Right lung (tissue), 5 donors: Measurements from ENCODE around the gene AMPD3. TPM values are rescaled to one million over a fixed set of nuclear protein-coding genes. Genes with fewer than 3 reads are reported as not detected.

Experiments used
- DNase-seq, 2 donors: peaks; one replicate each; pipeline ENCODE4 v3.0.0-alpha.2; 2013
- polyA plus RNA-seq, 5 donors: library from polyadenylated mRNA; unstranded; fragments of 120-200 nt; gene quantifications; one replicate each; pipeline versions ENCODE4 v1.2.1 to v1.2.3, GENCODE V29; 2013; ENCODE audit warnings: inconsistent platforms in 1 of 5, low replicate concordance in 1 of 5; ENCODE audit not compliant: insufficient read length in 5 of 5, insufficient read depth in 1 of 5

Gene AMPD3
- polyA plus RNA-seq, 5 donors, result 6.1 to 10.4 (median 7.4) TPM

DNA sequence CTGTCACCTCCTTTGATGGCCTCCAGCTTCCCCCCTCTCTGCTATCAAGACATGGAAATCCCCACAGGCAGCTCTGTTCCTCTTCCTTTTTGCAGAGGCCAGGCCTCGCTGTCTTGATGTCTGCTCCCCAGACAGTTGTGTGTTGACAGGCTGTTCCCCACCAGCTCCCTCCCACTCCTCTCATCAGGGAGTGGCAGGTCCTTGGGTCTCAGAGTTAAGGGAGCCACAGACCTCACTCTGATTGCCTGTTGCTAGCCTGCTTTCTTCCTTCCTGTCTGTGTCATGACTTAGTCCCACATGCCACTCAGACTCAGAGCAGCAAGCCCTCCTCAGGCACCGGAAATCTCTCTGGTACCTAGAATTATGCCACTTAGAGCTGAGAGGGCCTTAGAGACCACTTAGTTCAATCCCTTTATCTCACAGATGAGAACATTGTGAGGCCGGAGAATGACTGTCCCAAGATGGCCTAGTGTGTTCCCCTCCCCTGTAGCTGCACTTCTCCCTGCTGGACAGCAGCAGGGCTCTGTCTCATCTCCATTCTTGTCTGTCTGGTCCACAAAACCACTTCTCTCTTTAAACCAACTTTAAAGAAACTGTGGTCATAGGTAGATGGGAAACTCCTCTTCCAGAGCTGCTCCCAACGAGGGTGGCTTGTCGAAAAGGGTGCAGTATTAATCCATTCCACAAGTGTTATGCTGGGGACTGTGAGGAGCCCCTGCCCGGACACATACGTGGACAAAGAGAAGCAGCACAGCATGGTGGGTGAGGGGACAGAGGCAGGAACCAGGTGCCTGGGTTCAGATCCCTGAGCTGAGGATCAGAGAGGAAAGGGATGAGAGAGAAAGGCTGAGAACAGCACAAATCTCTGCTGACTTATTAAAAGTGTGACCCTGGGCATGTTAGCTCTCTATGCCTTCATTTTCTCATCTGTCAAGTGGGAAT is 4.2 kb downstream of the AMPD3 start:
- DNase-seq, result no peak

DNA sequence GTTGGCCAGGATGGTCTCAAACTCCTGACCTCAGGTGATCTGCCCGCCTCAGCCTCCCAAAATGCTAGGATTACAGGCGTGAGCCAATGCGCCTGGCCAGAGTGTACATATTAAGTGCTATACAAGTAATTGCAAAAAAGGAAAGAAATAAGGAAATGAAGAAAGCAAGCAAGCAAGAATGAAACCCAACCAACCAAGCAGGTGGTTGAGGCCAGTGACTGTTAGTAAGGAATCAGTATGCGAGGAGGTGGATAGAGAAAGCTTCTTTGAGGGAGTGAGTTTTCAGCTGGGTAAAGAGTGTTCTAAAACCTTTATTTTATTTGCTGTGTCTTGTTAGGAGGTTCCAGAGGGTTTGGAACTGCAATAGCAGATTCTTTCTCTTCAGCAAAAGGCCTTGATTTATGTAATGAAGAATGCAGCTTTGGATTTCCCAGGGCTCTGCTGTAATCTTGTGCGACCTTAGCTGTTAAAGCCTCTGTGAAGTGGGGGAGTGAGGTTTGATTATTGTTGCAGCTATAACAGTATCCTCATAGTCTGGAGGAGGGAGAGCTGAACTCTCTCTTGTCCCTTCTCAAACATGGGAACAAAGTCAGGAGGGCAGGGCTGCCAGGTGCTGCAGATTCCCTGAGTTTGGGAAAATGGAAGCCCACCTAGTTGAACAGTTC is 5.7 kb downstream of the AMPD3 start:
- DNase-seq, result no peak

DNA sequence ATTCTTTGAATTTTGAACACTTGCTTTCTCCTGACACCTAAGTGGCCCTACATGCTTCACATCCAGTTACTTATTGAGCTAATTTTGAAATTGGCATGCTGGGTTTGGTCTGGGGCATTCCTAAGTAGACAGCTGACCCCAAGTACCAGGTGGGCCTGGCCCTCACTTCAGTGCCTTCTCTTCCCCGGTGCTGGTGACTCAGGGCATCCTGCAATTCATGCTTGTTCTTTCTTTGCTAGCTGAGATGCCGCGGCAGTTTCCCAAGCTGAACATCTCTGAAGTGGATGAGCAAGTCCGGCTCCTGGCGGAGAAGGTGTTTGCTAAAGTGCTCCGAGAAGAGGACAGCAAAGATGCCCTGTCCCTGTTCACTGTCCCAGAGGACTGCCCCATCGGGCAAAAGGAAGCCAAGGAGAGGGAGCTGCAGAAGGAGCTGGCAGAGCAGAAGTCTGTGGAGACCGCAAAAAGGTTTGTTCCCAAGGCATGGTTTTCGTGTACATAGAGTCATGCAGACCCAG is 6.3 kb downstream of the AMPD3 start:
- DNase-seq, result no peak

DNA sequence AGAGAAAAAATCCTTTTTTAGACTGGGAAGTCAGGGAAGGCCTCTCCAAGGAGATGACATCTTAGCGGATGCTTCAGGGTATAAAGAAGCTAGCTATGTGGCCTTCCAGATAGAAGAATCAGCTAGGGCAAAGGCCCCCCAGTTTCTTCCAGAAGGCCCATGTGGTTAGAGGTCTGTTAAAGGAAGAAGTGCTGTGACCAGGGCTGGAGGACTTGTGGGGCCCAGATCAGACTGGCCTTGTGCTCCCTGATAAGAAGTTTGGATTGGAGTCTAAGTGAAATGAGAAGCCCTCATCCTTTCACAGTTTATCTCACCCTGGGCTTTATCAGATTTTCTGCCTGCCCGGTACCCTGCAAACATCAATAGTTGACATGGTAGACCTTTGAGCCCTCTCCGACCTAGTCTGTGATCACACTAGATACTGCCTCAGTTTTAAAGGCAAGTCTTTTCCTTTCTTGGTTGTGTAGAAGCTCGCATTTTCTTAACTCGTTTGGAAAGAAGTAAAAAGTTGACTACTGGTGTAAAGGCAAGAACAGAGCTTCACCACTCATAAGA is 7.8 kb downstream of the AMPD3 start:
- no peak for DNase-seq

DNA sequence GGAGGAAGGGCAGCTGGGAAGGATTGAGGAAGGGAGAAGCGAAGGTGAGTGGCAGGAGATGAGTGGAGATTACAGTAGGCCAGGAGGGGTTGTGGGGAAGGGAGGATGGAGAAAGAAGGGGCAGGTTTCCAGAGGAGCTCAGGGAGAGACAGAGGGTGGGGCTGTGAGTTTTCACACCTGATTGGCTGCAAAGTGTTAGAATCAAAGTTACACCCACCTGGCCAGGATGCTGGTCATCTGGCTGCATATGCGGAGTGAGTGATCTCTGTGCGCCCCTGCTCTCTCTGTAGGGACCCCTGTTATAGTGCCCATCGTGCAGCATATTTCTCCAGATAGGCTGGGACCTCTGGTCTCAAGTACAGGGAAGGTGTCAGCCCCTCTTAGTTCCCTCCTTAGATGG is 18.3 kb downstream of the AMPD3 start:
- no peak for DNase-seq

DNA sequence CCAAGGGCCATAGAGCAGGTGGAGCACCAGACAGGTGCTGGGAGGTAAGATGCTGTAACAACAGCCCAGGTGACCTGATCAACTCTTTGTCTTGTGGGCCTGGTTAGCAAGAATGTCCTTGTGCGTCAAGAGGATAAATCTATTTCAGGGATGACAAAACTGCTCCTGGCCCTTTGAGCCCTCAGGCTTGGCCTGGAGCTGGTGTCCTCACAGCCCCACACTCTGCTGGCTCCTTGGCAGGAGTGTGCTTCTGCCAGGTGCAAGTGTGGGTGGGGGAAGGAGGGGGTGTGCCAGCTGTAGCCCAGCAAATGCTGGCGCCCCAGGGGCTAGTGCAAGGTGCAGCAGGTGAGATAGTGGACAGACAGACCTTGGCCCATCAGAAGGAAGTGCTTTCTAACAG is 19.5 kb downstream of the AMPD3 start:
- no peak for DNase-seq

DNA sequence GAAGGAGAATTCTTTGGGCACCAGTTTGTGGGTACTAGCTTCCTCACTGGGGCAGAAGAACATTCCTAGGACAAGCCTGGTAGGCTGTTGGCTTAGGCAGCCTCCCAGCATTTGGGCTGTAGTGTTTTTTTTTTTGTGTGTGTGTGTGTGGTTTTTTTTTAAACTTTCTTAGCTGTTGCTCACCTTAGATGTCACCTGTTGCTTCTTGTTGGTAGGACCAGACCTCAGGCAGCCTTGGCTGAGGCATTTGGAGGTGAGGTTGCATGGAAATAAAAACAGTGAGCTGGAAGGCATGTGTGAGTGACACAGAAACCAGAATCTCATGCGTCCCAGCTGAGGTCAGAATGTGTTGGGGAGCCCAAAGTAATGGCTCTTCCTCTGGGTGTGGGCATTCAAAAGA is 21.3 kb downstream of the AMPD3 start:
- DNase-seq, result no peak

DNA sequence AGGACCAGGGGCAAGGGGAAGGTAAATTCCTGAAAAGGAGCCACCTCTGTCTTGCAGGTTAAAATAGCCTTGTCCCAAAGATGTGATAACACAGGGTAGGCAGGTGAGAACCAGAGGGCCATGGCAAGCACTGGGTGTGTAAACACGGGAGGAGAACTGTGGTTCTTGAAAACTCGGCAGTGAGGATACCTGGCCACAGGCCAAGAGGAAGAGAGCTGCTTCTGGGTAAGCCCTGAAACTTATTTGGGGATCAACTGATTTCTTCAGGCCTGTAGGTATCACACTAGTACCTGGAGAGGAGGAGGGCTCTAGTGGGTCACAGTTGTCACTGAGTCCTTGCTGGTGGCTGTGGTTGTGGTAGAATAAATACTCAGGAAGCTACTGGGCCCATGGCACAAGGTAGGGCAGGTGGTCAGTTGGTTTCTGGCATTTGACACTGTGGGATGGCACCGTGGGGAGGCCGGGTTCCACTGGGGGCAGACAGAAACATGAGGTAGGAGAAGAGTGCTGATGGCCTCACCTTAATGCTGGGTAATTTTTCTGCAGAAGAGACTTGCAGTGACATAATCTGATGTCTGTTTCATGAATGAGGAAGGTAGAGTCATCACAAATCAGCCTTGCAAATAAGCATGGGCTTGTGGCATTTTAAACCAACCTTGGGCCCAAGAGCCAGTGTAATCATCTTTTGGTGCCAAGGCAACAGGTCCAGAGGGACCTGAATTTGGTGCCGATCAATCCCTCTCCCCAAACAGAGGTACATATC is 22.0 kb downstream of the AMPD3 start:
- DNase-seq, result no peak

DNA sequence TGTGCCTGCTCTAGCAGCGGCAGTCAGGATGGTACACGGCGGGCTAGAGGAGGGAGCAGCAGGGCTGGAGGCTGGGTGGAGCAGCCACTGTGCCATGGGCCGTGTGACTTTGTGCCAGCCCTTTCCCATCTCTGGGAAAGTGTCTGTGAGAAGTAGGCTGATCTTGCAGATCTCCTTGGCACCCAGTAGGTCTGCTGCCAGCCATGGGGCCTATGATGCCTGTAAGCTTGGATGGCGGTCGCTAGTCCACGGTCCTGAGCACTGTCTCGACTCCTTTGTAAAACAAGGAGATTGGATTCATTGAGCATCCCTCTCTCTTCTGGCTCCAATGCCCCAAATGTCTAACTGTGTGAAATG is 22.6 kb downstream of the AMPD3 start:
- no peak for DNase-seq

DNA sequence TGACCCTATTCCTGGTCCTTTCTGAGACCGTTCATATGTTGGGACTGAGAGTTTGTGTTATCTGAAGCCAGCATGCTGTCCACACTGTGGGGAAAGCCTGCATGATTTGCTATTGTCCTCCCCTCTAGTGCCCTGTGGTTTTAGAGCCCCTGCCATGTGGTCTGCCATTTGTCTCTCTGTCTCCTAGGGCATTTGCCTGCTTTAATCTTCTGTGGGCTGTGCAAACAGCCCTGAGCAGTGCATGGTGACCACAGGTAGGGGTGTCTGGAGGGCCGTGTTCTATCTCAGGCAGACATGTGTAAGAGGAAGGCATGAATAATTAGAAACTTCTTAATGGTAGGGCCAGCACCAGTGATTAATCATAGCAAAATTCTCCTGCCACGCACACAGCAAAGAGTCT is 23.0 kb downstream of the AMPD3 start:
- DNase-seq, result no peak

DNA sequence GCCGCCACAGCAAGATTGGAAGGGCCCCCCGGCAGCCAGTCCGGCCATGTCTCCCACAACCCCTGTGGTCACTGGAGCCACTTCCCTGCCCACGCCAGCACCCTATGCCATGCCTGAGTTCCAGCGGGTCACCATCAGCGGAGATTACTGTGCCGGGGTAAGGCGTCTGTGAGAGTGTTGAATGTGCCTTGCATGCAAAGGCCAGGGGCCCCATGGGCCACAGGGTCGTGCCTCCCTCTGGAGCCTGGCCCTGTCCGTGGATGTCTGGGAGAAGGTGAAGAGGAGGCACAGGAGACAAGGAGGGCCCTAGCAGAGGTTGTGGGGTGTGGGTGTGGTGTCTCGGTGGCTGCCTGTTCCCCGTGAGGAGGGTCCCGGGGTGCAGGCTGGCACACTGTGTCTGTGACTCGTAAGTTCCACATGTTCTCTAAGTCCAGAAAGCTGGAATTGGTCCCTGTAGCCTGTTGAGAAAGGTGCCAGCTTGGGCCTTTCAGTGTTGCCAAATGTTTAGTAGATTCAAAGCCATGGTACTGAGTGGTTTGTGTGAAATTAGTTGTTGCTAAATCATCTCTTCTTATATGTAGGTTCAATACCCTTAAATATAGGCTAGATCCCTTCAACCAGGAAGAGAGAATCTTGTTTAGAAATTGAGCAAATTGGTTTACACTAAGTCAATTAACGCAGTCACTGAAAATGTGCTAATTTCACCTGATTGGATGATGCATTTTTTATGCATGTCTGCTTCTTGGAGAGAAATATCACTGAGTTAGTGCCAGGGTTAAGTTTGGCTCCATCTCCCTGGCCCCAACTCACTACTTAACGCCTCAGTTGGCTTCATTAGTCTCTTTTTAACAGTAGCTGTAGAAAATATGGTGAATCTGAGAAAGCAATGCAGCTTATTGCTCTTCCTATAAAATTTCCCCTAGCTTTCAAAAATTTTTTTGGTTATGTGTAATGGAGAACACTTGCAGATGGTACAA is 23.8 kb downstream of the AMPD3 start:
- DNase-seq, result no peak

DNA sequence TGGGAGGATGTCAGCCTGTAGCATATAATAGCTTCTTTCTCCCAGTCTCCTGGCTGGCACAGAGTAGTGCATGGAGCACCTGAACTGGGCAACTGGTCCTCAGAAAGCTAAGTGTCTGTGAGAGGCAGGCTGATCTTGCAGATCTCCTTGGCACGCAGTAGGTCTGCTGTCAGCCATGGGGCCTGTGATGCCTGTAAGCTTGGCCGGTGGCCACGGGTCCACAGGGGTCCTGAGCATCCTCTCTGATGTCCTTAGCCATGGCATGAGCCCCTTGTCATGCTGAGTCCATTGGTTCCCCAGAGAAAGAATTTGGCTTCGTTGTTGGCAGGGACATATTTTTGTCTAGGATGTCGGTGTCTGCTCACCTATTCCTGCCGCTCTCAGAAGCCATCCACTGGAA is 25.0 kb downstream of the AMPD3 start:
- no peak for DNase-seq

DNA sequence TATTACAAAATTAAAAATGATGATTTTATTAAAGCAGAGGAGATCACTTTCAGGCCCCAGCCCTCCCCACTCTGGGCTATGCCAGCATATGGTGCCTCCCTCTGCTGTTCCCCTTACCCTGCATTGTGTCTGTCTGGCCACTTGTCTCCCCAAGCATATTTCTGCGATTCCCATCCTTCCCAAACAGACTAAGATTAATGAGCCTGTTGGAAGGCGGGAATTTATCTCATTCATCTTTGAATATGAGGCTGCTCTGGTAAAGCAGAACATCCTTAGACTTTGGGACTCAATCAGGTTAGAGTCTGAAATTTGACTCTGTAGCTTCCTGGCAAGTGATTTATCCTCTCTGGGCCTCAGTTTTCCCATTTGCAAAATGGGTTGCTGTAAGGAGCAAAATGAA is 25.7 kb downstream of the AMPD3 start:
- no peak for DNase-seq

DNA sequence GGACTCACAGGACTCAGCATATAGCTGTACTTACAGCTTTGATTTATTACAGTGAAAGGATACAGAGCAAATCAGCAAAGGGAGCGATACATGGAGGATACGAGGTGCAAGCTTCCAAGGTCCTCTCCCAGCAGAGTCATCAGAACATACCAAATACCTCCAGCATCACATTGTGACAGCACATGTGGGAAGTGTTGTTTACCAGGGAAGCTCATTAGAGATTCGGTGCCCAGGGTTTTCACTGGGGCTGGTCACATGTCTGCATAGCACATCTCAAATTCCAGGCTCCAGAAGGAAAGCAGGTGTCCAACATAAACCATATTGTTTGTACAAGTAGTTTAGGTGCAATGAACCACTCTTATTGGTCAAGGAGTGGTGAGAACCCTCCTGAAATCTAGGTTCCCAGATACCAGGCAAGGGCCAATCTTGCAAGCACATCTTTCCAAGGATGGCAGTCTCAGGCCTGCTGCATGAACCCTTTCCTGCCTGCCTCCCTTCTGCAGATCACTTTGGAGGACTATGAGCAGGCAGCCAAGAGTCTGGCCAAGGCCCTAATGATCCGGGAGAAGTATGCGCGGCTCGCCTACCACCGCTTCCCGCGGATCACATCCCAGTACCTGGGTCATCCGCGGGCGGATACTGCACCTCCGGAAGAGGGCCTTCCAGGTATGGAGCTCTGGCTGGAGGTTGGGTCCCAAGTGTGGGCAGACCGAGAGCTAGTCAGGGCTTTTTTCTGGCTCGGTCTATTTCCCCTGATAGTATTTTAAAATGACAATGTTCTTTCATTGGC is 26.7 kb downstream of the AMPD3 start:
- DNase-seq, result no peak

DNA sequence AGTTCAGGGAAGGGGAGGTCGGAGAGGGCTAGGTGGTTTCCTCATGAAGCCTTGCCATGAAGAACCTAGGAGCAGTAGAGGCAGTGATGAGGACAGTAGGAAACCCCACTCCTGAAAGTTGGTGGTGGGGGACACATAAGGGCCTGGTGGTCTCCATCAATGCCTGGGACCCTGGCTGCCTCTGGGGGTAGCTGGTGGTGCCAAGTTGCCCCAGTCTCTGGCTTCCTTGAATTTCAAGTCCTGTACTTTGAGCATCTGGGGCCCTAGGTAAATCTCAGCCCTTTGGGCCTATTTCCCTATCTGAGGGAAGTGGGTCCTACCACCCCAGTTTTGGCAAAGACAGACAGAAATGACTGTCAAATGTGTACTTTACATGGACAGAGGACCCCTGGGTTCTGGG is 28.1 kb downstream of the AMPD3 start:
- no peak for DNase-seq

DNA sequence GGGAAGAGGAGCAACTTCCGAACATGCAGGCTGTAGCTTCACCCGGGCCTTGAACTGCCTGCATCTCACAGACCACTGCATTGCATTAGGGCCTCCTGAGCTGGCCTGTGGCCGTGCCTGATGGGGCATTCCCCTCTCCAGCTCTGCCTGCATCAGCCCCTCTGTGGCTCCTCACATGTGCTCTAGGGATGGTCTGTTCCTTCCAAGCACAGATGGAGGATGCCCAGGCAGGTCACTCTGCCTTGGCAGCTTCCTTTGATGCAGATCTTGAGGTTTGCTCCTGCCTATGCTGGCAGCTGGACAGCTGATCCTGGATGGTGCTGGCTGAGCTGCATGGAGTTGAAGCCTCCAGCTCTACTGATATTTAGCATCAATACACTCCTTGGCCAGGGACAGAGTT is 28.5 kb downstream of the AMPD3 start:
- DNase-seq, result no peak

DNA sequence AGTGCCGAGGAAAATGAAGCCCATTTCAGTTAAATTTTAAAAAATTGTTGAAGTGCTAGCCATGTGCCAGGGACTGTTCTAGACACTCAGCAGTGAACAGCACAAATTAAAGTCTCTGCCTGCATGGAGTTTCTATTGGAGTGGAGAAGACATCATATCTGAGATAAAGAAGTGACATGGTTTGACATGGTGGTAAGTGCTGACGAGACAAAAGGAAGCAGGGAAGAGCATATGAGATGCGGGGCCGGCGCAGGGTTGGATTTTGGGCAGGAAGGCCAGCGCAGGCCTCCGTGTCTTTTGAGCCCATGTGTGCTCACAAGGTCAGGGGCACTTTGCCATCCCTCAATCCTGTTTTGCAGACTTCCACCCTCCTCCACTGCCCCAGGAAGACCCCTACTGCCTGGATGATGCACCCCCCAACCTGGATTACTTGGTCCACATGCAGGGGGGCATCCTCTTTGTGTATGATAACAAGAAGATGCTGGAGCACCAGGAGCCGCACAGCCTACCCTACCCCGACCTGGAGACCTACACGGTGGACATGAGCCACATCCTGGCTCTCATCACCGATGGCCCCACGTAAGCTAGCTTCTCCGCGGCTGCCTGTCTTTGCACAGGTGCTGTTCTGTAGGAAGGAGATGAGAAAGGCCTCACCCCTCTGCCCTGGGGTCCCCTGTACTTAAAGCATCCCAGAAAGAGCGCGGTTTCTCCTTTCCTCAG is 29.6 kb downstream of the AMPD3 start:
- no peak for DNase-seq

DNA sequence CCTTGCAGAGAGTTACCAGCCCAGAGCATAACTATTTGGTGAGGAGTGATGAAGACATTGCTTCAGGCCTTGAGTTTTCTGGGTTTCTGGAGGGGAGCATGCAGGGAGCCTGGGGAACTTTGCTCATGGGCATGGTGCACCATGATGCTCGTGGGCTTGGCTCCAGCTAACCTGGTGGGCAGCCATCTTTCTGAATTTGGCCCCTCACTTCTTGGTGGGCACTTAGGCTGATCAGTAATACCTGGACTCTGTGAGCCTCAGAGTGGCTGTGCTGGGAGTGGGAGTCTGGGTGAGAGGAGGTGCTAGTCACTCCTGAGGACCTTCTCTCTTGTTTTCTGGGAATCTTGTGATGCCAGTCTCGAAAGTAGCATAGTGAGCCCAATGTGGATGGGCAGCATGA is 30.6 kb downstream of the AMPD3 start:
- DNase-seq, result no peak

DNA sequence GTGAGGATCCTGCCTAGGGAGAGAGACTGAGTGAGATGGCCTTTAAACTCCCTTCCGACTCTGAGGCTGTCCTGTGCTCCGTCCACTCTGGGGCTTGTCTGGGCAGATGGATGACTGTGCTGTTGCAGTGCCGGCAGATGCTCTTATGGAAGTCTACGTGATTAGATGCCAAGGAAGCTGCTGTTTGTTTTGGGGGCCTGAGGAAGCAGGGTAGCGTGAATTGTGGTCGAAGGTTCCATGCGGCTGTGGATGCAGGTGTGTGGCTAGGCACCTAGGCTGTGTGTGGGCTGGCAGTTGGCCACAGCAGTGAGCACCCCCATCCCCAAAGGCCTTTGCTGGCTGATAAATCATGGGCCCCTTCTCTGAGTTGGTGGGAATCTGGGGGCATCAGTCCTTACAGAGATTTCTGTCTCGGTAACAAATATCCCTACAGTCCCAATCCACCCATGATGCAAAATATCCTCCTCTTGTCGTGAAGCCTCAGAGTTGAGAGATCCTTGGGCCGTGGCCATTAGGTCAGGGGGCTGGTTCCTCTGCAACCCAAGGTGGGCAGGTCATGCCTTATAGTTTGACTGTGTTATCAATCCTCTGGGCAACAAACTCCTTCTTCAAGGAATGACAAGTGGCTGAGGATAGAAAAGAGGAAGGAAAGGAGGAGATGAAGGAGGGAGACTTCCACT is 31.2 kb downstream of the AMPD3 start:
- DNase-seq, result no peak
